ENCODE data around the gene RUFY2.
"Not testable (repeated sequence)": the region's sequence is repeated elsewhere in the genome, so short reads cannot be mapped to it uniquely, and the experiment has no call there.

The RUFY2 gene, protein sequence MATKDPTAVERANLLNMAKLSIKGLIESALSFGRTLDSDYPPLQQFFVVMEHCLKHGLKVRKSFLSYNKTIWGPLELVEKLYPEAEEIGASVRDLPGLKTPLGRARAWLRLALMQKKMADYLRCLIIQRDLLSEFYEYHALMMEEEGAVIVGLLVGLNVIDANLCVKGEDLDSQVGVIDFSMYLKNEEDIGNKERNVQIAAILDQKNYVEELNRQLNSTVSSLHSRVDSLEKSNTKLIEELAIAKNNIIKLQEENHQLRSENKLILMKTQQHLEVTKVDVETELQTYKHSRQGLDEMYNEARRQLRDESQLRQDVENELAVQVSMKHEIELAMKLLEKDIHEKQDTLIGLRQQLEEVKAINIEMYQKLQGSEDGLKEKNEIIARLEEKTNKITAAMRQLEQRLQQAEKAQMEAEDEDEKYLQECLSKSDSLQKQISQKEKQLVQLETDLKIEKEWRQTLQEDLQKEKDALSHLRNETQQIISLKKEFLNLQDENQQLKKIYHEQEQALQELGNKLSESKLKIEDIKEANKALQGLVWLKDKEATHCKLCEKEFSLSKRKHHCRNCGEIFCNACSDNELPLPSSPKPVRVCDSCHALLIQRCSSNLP

DNA sequence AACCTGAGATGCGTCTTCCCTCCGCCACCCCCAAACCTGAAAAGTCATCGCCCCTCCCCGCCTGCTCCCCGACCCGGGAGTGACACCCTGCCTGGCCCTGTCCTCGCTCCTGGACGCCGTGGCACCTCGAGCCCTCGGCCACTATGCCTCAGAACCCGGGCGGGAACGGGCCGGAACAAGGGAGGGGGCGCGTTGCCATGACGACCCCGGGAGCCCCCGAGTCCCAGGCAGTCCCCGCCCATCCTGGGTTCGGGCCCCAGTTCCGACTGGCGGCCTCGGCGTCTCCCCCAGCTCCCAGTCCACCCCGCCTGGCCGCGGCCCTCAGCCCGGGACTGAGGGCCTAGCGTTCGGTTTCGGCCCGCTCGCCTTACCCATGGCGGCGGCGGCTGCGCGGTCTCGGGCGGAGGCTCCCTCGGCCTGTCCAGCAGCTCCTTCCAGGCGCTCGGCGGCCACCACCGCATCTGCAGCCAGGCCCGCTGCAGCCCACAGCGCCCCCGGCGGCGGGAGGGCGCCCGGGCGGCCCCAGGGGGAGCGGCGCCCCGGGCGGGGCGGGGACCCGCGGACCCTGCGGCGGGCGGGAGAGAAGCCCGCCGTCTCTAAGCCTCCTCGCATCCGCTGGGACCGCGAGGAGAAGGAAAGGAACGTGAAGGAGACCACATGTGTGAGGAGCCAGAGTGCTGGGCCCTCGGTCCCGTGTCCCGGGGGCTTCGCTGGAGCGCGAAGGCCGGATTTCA lies at the start of gene RUFY2:
Gene RUFY2 (minus strand): TSS at position 463 of the 734 bp plus-strand sequence. CDS start 88 bp downstream, at position 375.
- no peak for FAIRE-seq

DNA sequence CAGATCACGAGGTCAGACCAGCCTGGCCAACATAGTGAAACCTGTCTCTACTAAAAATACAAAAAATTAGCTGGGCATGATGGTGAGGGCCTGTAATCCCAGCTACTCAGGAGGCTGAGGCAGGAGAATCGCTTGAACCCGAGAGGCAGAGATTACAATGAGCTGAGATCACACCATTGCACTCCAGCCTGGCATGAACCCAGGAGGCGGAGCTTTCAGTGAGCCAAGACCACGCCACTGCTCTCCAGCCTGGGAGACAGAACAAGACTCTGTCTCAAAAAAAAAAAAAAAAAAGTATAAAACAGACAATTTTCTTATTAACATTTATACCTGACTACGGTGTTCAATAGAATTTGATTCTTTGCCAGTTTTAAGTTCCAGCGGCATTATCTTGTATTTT lies 42.6 kb upstream of the RUFY2 start:
- not testable (repeated sequence) for FAIRE-seq

GRCh38 chr10:68446179-68446578 lies 39.1 kb upstream of the RUFY2 start:
- no peak for FAIRE-seq

- no peak for FAIRE-seq
These were observed 35.9 kb upstream of the RUFY2 start for GRCh38 chr10:68442971-68443370.

DNA sequence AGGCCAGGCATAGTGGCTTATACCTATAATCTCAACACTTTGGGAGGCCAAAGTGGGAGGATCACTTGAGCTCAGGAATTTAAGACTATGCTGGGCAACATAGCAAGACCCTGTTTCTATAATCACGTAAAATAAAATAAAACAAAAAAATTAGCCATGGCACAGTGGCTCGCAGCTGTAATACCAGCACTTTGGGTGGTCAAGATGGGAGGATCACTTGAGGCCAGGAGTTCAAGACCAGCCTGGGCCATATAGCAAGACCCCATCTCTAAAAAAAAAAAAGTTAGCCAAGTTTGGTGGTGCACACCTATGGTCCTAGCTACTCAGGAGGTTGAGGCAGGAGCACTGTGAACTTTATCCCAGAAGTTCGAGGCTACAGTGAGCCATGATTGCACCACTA lies 33.8 kb upstream of the RUFY2 start:
- FAIRE-seq, result no peak

DNA sequence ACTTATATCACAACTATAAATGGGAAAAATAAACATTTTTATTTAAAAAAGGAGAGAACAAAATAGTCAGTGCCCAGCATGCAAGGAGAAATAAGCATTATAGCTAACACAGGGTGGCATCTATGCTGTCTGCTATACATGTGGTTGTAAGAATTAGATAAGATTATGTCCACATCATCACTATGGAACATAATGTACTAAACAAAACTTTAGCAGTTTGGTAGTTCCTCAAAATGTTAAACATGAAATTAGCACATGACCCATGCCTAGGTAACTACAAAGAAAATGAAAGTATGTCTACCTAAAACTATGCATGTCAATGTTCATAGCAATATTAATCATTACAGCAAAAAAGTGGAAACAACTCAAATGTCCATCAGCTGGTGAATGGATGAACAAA lies 28.7 kb upstream of the RUFY2 start:
- FAIRE-seq, result no peak

- FAIRE-seq, result no peak
These were observed 27.6 kb upstream of the RUFY2 start for GRCh38 chr10:68434657-68435056.

- no peak for FAIRE-seq
These were observed 21.5 kb upstream of the RUFY2 start for GRCh38 chr10:68428396-68429104.

GRCh38 chr10:68424454-68425014 lies 17.5 kb upstream of the RUFY2 start:
- FAIRE-seq, result no peak

DNA sequence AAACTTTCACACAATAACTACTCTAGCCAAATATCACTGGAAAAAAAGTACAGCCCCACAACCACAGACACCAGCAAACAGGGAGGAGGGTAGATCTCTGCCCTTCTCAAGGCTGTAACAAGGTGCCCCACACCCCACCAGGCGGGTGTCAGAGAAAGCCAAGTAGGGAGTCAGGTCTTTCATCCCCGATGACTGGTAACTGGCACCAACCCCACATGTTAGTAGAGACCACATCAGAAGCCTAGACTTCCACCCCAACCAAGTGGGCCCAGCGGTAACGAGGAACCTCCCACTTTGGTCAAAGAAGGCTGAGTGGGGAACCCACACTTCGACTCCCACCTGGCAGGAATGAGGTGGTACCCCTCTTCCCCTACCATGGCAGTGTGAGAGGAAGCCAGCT lies 16.4 kb upstream of the RUFY2 start:
- no peak for FAIRE-seq

GRCh38 chr10:68419376-68419775 lies 12.3 kb upstream of the RUFY2 start:
- peak; percentile 33 for FAIRE-seq

GRCh38 chr10:68408898-68409518 lies 1.9 kb upstream of the RUFY2 start:
- FAIRE-seq, result no peak

GRCh38 chr10:68406111-68406814 lies 814 bp downstream of the RUFY2 start:
- FAIRE-seq, result no peak

DNA sequence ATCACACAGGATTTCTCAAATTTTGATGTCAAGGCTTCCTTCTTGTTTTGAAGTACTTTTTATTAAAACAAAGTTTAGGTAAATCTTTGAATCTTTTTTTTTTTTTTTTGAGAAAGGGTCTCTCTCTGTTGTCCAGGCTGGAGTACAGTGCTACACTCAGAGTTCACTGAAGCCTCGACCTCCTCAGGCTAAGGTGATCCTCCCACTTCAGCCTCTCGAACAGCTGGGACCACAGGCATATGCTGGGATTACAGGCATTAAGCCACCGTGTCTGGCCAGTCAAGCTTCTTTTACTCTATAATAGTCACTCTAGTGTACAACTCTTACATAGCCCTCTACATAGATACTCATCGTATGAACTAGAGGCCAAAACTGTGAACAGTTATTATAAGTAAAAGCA lies 3.4 kb downstream of the RUFY2 start:
- FAIRE-seq, result no peak

- no peak for FAIRE-seq
These were observed 4.8 kb downstream of the RUFY2 start for GRCh38 chr10:68402276-68402675.

DNA sequence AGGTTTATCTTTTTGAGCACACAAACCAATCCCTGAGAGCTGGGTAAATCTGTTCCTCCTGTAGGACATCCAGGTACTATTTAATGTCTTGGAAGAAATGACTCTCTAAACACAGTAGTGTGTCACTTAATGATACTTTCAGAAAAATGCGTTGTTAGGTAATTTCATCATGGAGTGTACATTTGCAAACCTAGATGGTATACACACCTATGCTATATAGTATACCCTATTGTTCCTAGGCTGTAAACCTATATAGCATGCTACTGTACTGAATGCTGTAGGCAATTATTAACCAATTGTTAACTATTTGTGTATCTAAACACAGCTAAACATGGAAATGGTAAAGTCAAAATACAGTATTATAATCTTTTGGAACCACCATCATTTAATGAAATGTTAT lies 10.1 kb downstream of the RUFY2 start:
- FAIRE-seq, result no peak

GRCh38 chr10:68385740-68386139 lies 21.3 kb downstream of the RUFY2 start:
- no peak for FAIRE-seq

DNA sequence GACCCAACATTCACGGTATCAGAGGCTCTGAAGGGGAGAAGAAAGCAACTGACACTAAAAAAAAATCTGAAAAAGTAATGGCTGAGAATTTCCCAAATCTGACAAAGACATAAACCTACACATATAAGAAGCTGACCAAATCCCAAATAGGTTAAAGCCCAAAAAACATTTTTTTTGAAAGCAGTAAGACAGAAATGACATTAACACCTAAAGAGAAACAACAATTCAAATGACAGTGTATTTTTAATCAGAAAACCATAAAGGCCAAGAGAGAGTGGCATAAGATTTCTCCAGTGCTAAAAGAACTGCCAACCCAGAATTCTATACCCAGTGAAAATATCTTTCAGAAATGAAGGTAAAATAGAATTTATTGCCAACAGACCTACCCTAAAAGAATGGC lies 35.5 kb downstream of the RUFY2 start:
- FAIRE-seq, result no peak

DNA sequence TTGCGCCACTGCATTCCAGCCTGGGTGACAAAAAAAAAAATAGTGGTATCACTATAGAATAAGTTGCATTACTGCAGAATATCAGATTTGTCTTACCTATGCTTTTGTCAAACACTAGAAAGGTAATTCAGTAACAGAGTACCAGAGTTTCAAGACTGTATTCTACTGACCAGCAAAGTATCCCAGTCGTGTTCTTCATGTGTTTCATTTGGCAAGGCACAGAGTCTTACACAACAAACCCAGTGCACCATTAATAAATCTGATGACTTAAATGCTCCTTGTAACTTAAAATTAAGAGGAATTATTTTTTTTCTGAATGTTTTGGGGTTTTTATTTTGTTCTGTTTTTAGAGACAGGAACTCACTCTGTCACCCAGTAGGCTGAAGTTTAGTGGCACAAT lies 40.0 kb downstream of the RUFY2 start:
- FAIRE-seq, result no peak

GRCh38 chr10:68366600-68366999 lies 40.5 kb downstream of the RUFY2 start:
- FAIRE-seq, result peak; percentile 53

GRCh38 chr10:68365611-68366010 lies 41.5 kb downstream of the RUFY2 start:
- FAIRE-seq, result no peak
